KMS-11 (cell line): ENCODE results near the gene DLL1.

Experiments
- H2AFZ ChIP-seq: fragments of 200-600 bp; sonication (generic); 2 replicates; pipeline ENCODE4 v1.6.1; 2016; ENCODE audit warnings: antibody characterized with exemption, mixed run types, low read depth
- H3K27ac ChIP-seq: fragments of 200-600 bp; sonication (generic); 2 replicates; pipeline ENCODE4 v1.6.1; 2016; ENCODE audit warnings: mild to moderate bottlenecking, mixed run types
- H3K27me3 ChIP-seq: fragments of 200-600 bp; sonication (generic); 2 replicates; pipeline ENCODE4 v1.6.1; 2017; ENCODE audit warnings: mild to moderate bottlenecking, low read depth, mixed run types, moderate library complexity; ENCODE audit not compliant: insufficient read depth
- H3K36me3 ChIP-seq: fragments of 200-600 bp; sonication (generic); 2 replicates; pipeline ENCODE4 v1.6.1; 2017; ENCODE audit warnings: mild to moderate bottlenecking, mixed run types; ENCODE audit not compliant: insufficient read depth
- H3K4me1 ChIP-seq: fragments of 200-600 bp; sonication (generic); 2 replicates; pipeline ENCODE4 v1.6.1; 2016; ENCODE audit warnings: mild to moderate bottlenecking, low read depth, mixed run types; ENCODE audit not compliant: poor library complexity, severe bottlenecking
- H3K4me2 ChIP-seq: fragments of 200-600 bp; sonication (generic); 2 replicates; pipeline ENCODE4 v1.7.0; 2016; ENCODE audit warnings: mild to moderate bottlenecking, mixed run types
- H3K4me3 ChIP-seq: fragments of 200-600 bp; sonication (generic); IDR thresholded peaks from 2 replicates; pipeline ENCODE4 v1.6.1; 2017; ENCODE audit warnings: low read depth, low read length, mixed read lengths; ENCODE audit not compliant: insufficient read depth
- H3K79me2 ChIP-seq: fragments of 200-600 bp; sonication (generic); 2 replicates; pipeline ENCODE4 v1.6.1; 2016; ENCODE audit warnings: low read depth, mixed run types; ENCODE audit not compliant: insufficient read depth
- H3K9ac ChIP-seq: fragments of 200-600 bp; sonication (generic); 2 replicates; pipeline ENCODE4 v1.6.1; 2016; ENCODE audit warnings: mild to moderate bottlenecking, mixed run types
- H4K20me1 ChIP-seq: fragments of 200-600 bp; sonication (generic); 2 replicates; pipeline ENCODE4 v1.6.1; 2016; ENCODE audit warnings: mild to moderate bottlenecking, mixed run types; ENCODE audit not compliant: insufficient read depth
- TF ChIP-seq, protein P1 (sequence below): fragments of 200-600 bp; sonication (generic); conservative IDR thresholded peaks from 2 replicates; pipeline ENCODE4 v1.6.1; 2017; ENCODE audit warnings: low read depth, mild to moderate bottlenecking, antibody characterized with exemption, low read length, moderate library complexity, mixed read lengths

The DLL1 gene

DNA sequence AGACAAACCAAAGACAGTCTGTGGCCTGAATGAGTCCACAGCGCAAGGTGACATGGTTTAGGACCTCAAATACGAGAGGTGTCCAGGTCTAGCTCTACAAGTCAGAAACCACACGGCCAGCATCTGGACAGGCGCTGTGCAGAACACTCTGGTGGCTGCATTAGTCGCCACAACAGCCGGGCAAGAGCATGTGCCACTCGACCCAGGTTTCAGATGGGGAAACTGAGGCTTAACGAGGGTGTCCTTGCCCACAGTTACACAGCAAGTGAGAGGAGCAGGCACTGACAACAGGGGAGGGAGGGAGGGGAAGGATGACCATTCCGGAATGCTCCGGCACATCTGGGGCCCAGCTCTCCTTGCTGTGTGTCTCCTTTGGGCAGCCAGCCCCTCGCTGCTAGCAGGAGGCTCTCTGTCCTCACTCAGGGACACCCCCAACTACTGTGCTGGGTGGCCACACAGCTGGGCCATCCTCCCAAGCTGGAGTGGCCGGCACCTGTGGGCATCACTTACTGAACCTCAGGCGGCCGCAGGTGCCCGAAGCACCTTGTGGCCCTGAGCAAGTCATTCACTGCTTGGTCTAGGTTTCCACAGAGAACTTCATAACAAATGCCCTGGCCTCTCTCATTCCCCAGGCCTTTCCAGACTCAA, 6.6 kb downstream of the DLL1 start:
- Histone ChIP-seq H3K4me1 (no peaks in the 10 kb centered on the region), H3K36me3 (no peaks in the 10 kb centered on the region), H3K79me2 (no peaks in the 10 kb centered on the region), H3K9ac (no peak overlapping the region), H3K4me2 (no peak overlapping the region), H2AFZ (no peak overlapping the region), H3K27ac (no peak overlapping the region), H4K20me1 (no peaks in the 10 kb centered on the region), H3K4me3 (no peak overlapping the region), H3K27me3 (peaks cover 22% of the 10 kb centered on the region; the same call in 1 of the 2 replicates)
- TF ChIP-seq, protein P1, sequence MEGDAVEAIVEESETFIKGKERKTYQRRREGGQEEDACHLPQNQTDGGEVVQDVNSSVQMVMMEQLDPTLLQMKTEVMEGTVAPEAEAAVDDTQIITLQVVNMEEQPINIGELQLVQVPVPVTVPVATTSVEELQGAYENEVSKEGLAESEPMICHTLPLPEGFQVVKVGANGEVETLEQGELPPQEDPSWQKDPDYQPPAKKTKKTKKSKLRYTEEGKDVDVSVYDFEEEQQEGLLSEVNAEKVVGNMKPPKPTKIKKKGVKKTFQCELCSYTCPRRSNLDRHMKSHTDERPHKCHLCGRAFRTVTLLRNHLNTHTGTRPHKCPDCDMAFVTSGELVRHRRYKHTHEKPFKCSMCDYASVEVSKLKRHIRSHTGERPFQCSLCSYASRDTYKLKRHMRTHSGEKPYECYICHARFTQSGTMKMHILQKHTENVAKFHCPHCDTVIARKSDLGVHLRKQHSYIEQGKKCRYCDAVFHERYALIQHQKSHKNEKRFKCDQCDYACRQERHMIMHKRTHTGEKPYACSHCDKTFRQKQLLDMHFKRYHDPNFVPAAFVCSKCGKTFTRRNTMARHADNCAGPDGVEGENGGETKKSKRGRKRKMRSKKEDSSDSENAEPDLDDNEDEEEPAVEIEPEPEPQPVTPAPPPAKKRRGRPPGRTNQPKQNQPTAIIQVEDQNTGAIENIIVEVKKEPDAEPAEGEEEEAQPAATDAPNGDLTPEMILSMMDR: no peak

DNA sequence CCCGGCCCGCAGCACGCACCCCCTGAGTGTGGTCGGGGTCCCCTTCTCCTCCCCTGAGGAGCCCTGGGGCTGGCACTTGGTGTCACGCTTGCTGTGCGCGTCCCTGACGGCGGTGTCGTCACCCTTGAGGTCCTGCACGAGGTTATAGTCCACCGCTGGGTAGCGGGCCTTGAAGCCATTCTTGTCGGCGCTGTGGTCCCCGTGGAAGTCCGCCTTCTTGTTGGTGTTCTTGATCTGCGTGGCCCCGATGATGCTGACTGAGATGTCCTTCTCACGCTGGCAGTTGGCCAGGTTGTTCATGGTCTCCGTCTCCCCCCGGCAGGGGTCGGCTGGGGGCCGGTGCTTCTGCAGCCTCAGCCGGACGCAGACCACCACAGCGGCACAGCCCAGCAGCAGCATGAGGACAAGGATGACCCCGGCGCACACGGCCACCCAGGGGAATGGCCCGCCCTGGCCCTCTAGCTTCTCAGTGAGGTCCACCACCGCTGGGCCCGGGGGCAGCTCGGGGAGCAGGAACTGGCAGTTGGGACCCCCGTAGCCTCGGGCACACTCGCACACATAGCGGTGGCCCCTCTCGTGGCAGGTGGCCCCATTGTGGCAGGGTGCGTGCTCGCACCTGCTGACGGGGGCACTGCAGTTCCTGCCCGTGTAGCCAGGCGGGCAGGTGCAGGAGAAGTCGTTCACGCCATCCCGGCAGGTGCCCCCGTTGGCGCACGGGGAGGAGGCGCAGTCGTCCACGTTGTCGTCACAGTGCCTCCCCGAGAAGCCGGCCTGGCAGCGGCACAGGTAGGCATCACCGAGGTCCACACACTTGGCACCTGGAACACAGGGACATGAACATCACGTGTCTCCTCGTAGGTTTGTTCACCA, 7.4 kb downstream of the DLL1 start:
- H3K4me3 ChIP-seq: no peak overlapping the region
- no peak overlapping the region for H3K4me2 ChIP-seq
- peaks cover 25% of the 10 kb centered on the region; the same call in 1 of the 2 replicates for H3K27me3 ChIP-seq
- H3K79me2 ChIP-seq: no peaks in the 10 kb centered on the region
- H3K9ac ChIP-seq: no peak overlapping the region
- TF ChIP-seq, protein P1: no peak
- no peak overlapping the region for H3K27ac ChIP-seq
- H3K36me3 ChIP-seq: no peaks in the 10 kb centered on the region
- no peaks in the 10 kb centered on the region for H4K20me1 ChIP-seq
- no peak overlapping the region for H2AFZ ChIP-seq
- H3K4me1 ChIP-seq: no peaks in the 10 kb centered on the region

DNA sequence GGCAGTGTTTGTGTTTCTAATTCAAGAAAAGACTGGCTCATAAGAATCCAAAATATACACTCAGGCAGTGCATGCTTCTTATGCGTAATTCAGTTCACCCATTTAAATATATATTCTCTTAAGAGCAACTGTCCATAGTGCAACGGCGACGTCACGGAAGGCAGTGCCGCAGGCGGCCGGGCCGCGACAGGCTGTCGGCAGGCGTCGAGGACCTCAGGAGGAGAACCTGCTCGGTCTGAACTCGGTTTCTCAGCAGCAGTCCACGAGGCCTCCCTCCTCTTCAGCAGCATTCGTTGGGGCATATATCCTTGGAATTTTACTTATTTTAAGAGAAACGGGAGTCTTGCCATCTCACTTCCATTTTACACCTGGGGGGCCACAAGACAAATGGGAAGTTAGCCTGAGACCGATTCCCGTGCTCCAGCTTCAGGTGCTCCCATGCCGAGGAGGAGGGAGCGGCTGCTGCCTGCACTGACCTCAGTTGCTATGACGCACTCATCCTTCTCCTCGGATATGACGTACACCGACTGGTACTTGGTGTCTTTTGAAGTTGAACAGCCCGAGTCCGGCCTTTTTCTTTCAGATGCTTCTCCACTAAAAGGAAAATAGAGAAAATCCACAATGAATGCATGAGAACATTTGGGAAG, 8.2 kb downstream of the DLL1 start:
- H3K27me3 ChIP-seq: peaks cover 28% of the 10 kb centered on the region; the same call in 1 of the 2 replicates
- H3K36me3 ChIP-seq: no peaks in the 10 kb centered on the region
- no peaks in the 10 kb centered on the region for H3K4me1 ChIP-seq
- H2AFZ ChIP-seq: no peak overlapping the region
- H3K4me3 ChIP-seq: no peak overlapping the region
- no peak overlapping the region for H3K27ac ChIP-seq
- no peaks in the 10 kb centered on the region for H3K79me2 ChIP-seq
- no peak overlapping the region for H3K4me2 ChIP-seq
- no peaks in the 10 kb centered on the region for H4K20me1 ChIP-seq
- TF ChIP-seq, protein P1: no peak
- H3K9ac ChIP-seq: no peak overlapping the region

DNA sequence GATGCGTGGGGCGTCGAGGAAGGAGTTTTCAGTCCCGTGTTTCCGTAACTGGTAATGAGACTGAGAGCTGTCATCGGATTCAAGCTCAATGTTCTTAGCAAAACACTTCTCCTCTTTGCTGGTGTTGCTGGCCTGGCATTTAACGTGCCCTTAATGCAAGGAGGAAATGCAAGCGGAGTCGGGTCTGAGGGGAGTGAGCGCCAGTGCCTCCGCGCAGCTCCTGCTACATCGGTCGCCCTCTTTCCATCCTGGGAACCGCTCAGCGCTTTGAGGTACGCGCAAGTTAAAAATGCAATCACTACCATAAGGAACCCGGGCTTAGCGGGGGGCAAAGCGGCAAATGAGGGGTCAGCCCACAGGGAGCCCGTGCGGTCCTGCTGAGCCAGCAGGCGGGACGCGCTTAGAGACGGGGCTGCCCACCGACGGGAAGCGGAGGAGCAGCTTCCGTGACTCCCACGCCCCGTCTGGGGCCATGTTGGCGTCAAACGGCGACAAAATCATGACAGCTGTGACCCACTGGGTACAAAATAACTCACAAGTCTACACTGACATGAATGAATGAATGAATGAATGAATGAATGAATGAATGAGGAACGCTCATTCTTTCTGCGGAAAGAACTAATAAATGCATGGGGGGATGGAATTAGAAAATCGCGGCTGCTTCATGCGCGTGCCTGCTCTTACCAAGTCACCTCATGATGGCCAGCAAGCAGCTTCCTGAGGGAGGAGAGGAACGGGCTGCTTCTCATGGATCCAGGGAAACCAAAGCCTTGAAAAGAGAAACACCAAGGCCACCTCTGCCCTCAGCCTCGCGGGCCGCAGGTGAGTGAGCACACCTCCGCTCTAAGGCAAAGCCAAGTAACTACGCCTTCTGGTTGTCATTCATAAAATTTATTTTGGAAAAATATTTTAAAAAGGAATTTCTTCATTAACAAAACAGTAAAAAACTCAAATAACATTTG, 9.3 kb downstream of the DLL1 start:
- H2AFZ ChIP-seq: no peak overlapping the region
- peaks cover 28% of the 10 kb centered on the region for H3K27me3 ChIP-seq
- H3K4me1 ChIP-seq: no peaks in the 10 kb centered on the region
- H3K9ac ChIP-seq: no peak overlapping the region
- TF ChIP-seq, protein P1: no peak
- no peak overlapping the region for H3K27ac ChIP-seq
- H3K4me3 ChIP-seq: no peak overlapping the region
- no peaks in the 10 kb centered on the region for H3K36me3 ChIP-seq
- no peaks in the 10 kb centered on the region for H3K79me2 ChIP-seq
- no peaks in the 10 kb centered on the region for H4K20me1 ChIP-seq
- no peak overlapping the region for H3K4me2 ChIP-seq
